Nephron progenitor cell (in vitro differentiated cells): ENCODE data around the gene DHRS3.
A peak's percentile ranks its signal among the peaks of the same experiment; 100 is the strongest.

Experiments used
- DNase-seq: peaks from one replicate; pipeline ENCODE4 v3.0.0; 2021
- H3K27ac Mint-ChIP-seq: 2 replicates; pipeline ENCODE4 v1.8.0; 2021; ENCODE audit warnings: mild to moderate bottlenecking, moderate library complexity, mixed read lengths
- H3K27me3 Mint-ChIP-seq: 2 replicates; pipeline ENCODE4 v1.8.0; 2021; ENCODE audit warnings: mild to moderate bottlenecking, low read depth, mixed read lengths; ENCODE audit not compliant: poor library complexity
- H3K36me3 Mint-ChIP-seq: 2 replicates; pipeline ENCODE4 v1.8.0; 2021; ENCODE audit warnings: low read depth, mixed read lengths
- H3K4me1 Mint-ChIP-seq: 2 replicates; pipeline ENCODE4 v1.8.0; 2021; ENCODE audit warnings: mixed read lengths
- H3K4me3 Mint-ChIP-seq: 2 replicates; pipeline ENCODE4 v1.8.0; 2021; ENCODE audit warnings: mild to moderate bottlenecking, moderate library complexity, mixed read lengths
- H3K9me3 Mint-ChIP-seq: 2 replicates; pipeline ENCODE4 v1.8.0; 2021; ENCODE audit warnings: mild to moderate bottlenecking, moderate library complexity, mixed read lengths
- CTCF ChIP-seq: fragments of 200-600 bp; sonication (generic); IDR thresholded peaks from 2 replicates; pipeline ENCODE4 v1.5.0; 2021; ENCODE audit warnings: antibody characterized with exemption

Gene DHRS3

GRCh38 chr1:12548279-12548972 is 69.6 kb downstream of the DHRS3 start:
- H3K4me1 Mint-ChIP-seq: peaks cover 76% of the 10 kb centered on the region
- TF ChIP-seq CTCF: no peak
- H3K27ac Mint-ChIP-seq: no peak overlapping the region
- DNase-seq: no peak
- peaks cover 21% of the 10 kb centered on the region for H3K27me3 Mint-ChIP-seq
- H3K4me3 Mint-ChIP-seq: no peak overlapping the region
- H3K36me3 Mint-ChIP-seq: no peaks in the 10 kb centered on the region
- no peaks in the 10 kb centered on the region for H3K9me3 Mint-ChIP-seq

- Mint-ChIP-seq H3K4me3 (no peak overlapping the region), H3K9me3 (no peaks in the 10 kb centered on the region), H3K4me1 (peaks cover 75% of the 10 kb centered on the region), H3K27ac (no peak overlapping the region), H3K27me3 (peaks cover 20% of the 10 kb centered on the region), H3K36me3 (no peaks in the 10 kb centered on the region)
- no peak for DNase-seq
- no peak for TF ChIP-seq CTCF
Observed at GRCh38 chr1:12547586-12548225, 70.3 kb downstream of the DHRS3 start.

- peaks cover 79% of the 10 kb centered on the region for H3K4me1 Mint-ChIP-seq
- H3K27me3 Mint-ChIP-seq: peaks cover 20% of the 10 kb centered on the region
- no peak for DNase-seq
- H3K9me3 Mint-ChIP-seq: no peaks in the 10 kb centered on the region
- no peak overlapping the region for H3K4me3 Mint-ChIP-seq
- no peak for TF ChIP-seq CTCF
- H3K27ac Mint-ChIP-seq: no peak overlapping the region
- H3K36me3 Mint-ChIP-seq: no peaks in the 10 kb centered on the region
Observed at GRCh38 chr1:12546771-12547585, 71.0 kb downstream of the DHRS3 start.

- TF ChIP-seq CTCF: no peak
- H3K4me1 Mint-ChIP-seq: peaks cover 82% of the 10 kb centered on the region
- no peaks in the 10 kb centered on the region for H3K9me3 Mint-ChIP-seq
- H3K27ac Mint-ChIP-seq: peak overlapping the region; percentile 29
- DNase-seq: no peak
- peaks cover 16% of the 10 kb centered on the region for H3K27me3 Mint-ChIP-seq
- no peaks in the 10 kb centered on the region for H3K36me3 Mint-ChIP-seq
- no peak overlapping the region for H3K4me3 Mint-ChIP-seq
Observed at GRCh38 chr1:12544992-12545391, 73.0 kb downstream of the DHRS3 start.

GRCh38 chr1:12544357-12544756 is 73.7 kb downstream of the DHRS3 start:
- Mint-ChIP-seq H3K9me3 (no peaks in the 10 kb centered on the region), H3K36me3 (no peaks in the 10 kb centered on the region), H3K4me1 (peaks cover 76% of the 10 kb centered on the region), H3K27me3 (peaks cover 12% of the 10 kb centered on the region), H3K27ac (no peak overlapping the region), H3K4me3 (no peak overlapping the region)
- no peak for TF ChIP-seq CTCF
- DNase-seq: no peak
